GM23338 (cell line): ENCODE measurements around the gene FREY1. TPM values are rescaled to one million over a fixed set of nuclear protein-coding genes. Genes with fewer than 3 reads are reported as not detected.
A peak's percentile ranks its signal among the peaks of the same experiment; 100 is the strongest.

ENCODE experiments used
- ATAC-seq: fragments of 200-7000 bp; cut with Tn5 transposase; 3 replicates; pipeline ENCODE4 v1.9.1; 2020
- DNase-seq: peaks from one replicate; pipeline ENCODE4 v3.0.0-alpha.2; 2015; ENCODE audit warnings: low spot score
- H2AFZ ChIP-seq: fragments of 200-600 bp; sonication (generic); 2 replicates; pipeline ENCODE4 v1.8.0; 2016; ENCODE audit warnings: antibody characterized with exemption, mild to moderate bottlenecking, moderate library complexity
- H3F3A ChIP-seq: fragments of 200-600 bp; sonication (generic); replicated peaks from 2 replicates; pipeline ENCODE4 v1.8.0; 2017; ENCODE audit warnings: antibody characterized with exemption, mixed run types, low read depth
- H3K27ac ChIP-seq: fragments of 200-600 bp; sonication (generic); 2 replicates; pipeline ENCODE4 v1.6.1; 2016; ENCODE audit warnings: low read depth
- H3K27me3 ChIP-seq: fragments of 200-600 bp; sonication (generic); 2 replicates; pipeline ENCODE4 v1.8.0; 2016; ENCODE audit warnings: mild to moderate bottlenecking, mixed run types, moderate library complexity; ENCODE audit not compliant: insufficient read depth
- H3K36me3 ChIP-seq: fragments of 200-600 bp; sonication (generic); 2 replicates; pipeline ENCODE4 v1.8.0; 2016; ENCODE audit warnings: mild to moderate bottlenecking; ENCODE audit not compliant: insufficient read depth
- H3K4me1 ChIP-seq: fragments of 200-600 bp; sonication (generic); 2 replicates; pipeline ENCODE4 v1.8.0; 2016; ENCODE audit warnings: mild to moderate bottlenecking, moderate library complexity; ENCODE audit not compliant: insufficient read depth
- H3K4me2 ChIP-seq: fragments of 200-600 bp; sonication (generic); 2 replicates; pipeline ENCODE4 v1.7.1; 2017; ENCODE audit warnings: mixed run types
- H3K4me3 ChIP-seq: fragments of 200-600 bp; sonication (generic); 2 replicates; pipeline ENCODE4 v1.6.1; 2016; ENCODE audit warnings: mixed run types
- H3K79me2 ChIP-seq: fragments of 200-600 bp; sonication (generic); replicated peaks from 2 replicates; pipeline ENCODE4 v1.8.0; 2017; ENCODE audit warnings: mild to moderate bottlenecking; ENCODE audit not compliant: insufficient read depth
- H3K9me2 ChIP-seq: fragments of 200-600 bp; sonication (generic); 2 replicates; pipeline ENCODE4 v1.8.0; 2017; ENCODE audit not compliant: insufficient read depth
- H4K20me1 ChIP-seq: fragments of 200-600 bp; sonication (generic); replicated peaks from 2 replicates; pipeline ENCODE4 v1.8.0; 2017; ENCODE audit warnings: mild to moderate bottlenecking; ENCODE audit not compliant: insufficient read depth
- H3K27ac Mint-ChIP-seq: 2 replicates; pipeline ENCODE4 v1.8.0; 2020; ENCODE audit warnings: inconsistent platforms, mild to moderate bottlenecking, moderate library complexity, mixed read lengths
- H3K27me3 Mint-ChIP-seq: 3 replicates; pipeline ENCODE4 v1.8.0; 2022; ENCODE audit warnings: low read depth, mild to moderate bottlenecking, moderate library complexity, mixed read lengths, inconsistent platforms; ENCODE audit not compliant: insufficient read depth, poor library complexity
- H3K36me3 Mint-ChIP-seq: 3 replicates; pipeline ENCODE4 v1.8.0; 2021; ENCODE audit warnings: low read depth, mild to moderate bottlenecking, inconsistent platforms, moderate library complexity, mixed read lengths
- H3K4me1 Mint-ChIP-seq: 3 replicates; pipeline ENCODE4 v1.8.0; 2020; ENCODE audit warnings: mild to moderate bottlenecking, inconsistent platforms, mixed read lengths
- H3K4me3 Mint-ChIP-seq: 3 replicates; pipeline ENCODE4 v1.8.0; 2021; ENCODE audit warnings: moderate library complexity, mild to moderate bottlenecking, inconsistent platforms, mixed read lengths
- H3K9me3 Mint-ChIP-seq: 3 replicates; pipeline ENCODE4 v1.8.0; 2020; ENCODE audit warnings: moderate library complexity, mild to moderate bottlenecking, inconsistent platforms, mixed read lengths
- CTCF ChIP-seq, 2 experiments: fragments of 200-600 bp in 1 of 2; sonication (generic) in 1 of 2; conservative IDR thresholded peaks; 2 replicates each; pipeline versions ENCODE4 v1.5.1 to v1.6.1; 2016 to 2017; ENCODE audit warnings: antibody characterized with exemption in 2 of 2, low read depth in 2 of 2, mild to moderate bottlenecking in 2 of 2, moderate library complexity in 1 of 2
- ETS1 ChIP-seq: IDR thresholded peaks from 2 replicates; pipeline ENCODE4 v1.6.1; 2016; ENCODE audit warnings: antibody characterized with exemption
- EZH2 ChIP-seq: fragments of 200-600 bp; sonication (generic); IDR thresholded peaks from one replicate; pipeline ENCODE4 v1.8.0; 2017; ENCODE audit warnings: antibody characterized with exemption, mild to moderate bottlenecking, low read depth; ENCODE audit not compliant: unreplicated experiment
- EZH2phosphoT487 ChIP-seq: fragments of 200-600 bp; sonication (generic); IDR thresholded peaks from one replicate; pipeline ENCODE4 v1.8.1; 2018; ENCODE audit warnings: antibody characterized with exemption; ENCODE audit not compliant: unreplicated experiment
- JUNB ChIP-seq: IDR thresholded peaks from one replicate; pipeline ENCODE4 v1.6.1; 2016; ENCODE audit warnings: antibody characterized with exemption; ENCODE audit not compliant: unreplicated experiment
- NANOG ChIP-seq: IDR thresholded peaks from 2 replicates; pipeline ENCODE4 v1.6.1; 2016; ENCODE audit warnings: antibody characterized with exemption, borderline replicate concordance
- POLR2AphosphoS5 ChIP-seq: IDR thresholded peaks from 2 replicates; pipeline ENCODE4 v1.6.1; 2016; ENCODE audit warnings: antibody characterized with exemption, low read depth
- STAT1 ChIP-seq: IDR thresholded peaks from one replicate; pipeline ENCODE4 v1.6.1; 2016; ENCODE audit warnings: antibody characterized with exemption; ENCODE audit not compliant: unreplicated experiment
- ZNF114 ChIP-seq: fragments of 250-450 bp; sonication (Bioruptor Pico); IDR thresholded peaks from 2 replicates; pipeline ENCODE4 v1.5.0; 2020; ENCODE audit warnings: mild to moderate bottlenecking, moderate library complexity
- ZNF331 ChIP-seq: fragments of 250-450 bp; sonication (Bioruptor Pico); IDR thresholded peaks from 2 replicates; pipeline ENCODE4 v1.5.0; 2020; ENCODE audit warnings: low read depth, mild to moderate bottlenecking, moderate library complexity
- polyA plus RNA-seq: library from polyadenylated mRNA; unstranded; fragments of >200 nt; fragmentation: Nextera tagmentation; extraction: Ambion mirVana; gene quantifications from 2 replicates; pipeline ENCODE4 v1.2.1, GENCODE V29; 2016
- total RNA-seq: library from RNA; depleted of rRNA; stranded (reverse); fragments of >200 nt; shearing (Covaris generic); gene quantifications from 2 replicates; pipeline ENCODE4 v1.2.3, GENCODE V29; 2014
- TF ChIP-seq, protein P1 (sequence below): fragments of 250-450 bp; sonication (Bioruptor Pico); IDR thresholded peaks from 2 replicates; pipeline ENCODE4 v1.5.0; 2020; ENCODE audit warnings: mild to moderate bottlenecking, moderate library complexity

Gene FREY1
- total and polyA plus RNA-seq, 2 experiments from 2014 or later = 1.1 TPM; not detected in 1

DNA sequence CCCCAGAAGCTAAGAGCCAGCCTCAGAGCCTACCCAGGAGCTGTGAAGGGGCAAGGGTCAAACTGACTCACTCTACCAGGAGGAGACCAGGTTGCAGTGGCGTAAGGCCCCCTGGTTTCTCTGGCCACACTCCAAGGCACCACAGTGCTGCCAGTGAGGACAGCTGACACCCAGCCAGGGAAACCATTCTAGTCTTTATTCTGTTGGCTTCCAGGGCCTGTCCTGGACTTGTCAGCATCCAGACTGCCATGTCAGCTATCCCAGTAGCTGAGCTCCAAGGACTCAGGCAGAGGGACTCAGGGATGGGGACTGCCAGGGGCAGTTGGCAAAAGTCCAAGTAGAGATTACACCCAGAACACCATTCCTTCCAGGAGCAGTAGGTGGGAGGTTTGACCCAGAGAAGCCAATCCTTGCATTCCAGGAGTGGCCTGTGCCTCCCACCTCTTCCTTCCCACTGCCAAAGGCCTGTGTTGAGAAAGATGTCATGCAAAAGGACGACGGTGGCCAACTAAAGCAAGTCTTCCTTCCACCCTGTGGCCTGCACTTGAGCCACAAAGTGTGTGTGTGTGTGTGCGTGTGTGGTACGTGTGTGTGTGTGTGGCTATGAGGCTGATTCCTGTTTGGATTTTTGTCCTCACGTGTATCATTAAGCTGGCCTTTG lies 25.2 kb downstream of the FREY1 start (continued):
- TF ChIP-seq, protein P1, sequence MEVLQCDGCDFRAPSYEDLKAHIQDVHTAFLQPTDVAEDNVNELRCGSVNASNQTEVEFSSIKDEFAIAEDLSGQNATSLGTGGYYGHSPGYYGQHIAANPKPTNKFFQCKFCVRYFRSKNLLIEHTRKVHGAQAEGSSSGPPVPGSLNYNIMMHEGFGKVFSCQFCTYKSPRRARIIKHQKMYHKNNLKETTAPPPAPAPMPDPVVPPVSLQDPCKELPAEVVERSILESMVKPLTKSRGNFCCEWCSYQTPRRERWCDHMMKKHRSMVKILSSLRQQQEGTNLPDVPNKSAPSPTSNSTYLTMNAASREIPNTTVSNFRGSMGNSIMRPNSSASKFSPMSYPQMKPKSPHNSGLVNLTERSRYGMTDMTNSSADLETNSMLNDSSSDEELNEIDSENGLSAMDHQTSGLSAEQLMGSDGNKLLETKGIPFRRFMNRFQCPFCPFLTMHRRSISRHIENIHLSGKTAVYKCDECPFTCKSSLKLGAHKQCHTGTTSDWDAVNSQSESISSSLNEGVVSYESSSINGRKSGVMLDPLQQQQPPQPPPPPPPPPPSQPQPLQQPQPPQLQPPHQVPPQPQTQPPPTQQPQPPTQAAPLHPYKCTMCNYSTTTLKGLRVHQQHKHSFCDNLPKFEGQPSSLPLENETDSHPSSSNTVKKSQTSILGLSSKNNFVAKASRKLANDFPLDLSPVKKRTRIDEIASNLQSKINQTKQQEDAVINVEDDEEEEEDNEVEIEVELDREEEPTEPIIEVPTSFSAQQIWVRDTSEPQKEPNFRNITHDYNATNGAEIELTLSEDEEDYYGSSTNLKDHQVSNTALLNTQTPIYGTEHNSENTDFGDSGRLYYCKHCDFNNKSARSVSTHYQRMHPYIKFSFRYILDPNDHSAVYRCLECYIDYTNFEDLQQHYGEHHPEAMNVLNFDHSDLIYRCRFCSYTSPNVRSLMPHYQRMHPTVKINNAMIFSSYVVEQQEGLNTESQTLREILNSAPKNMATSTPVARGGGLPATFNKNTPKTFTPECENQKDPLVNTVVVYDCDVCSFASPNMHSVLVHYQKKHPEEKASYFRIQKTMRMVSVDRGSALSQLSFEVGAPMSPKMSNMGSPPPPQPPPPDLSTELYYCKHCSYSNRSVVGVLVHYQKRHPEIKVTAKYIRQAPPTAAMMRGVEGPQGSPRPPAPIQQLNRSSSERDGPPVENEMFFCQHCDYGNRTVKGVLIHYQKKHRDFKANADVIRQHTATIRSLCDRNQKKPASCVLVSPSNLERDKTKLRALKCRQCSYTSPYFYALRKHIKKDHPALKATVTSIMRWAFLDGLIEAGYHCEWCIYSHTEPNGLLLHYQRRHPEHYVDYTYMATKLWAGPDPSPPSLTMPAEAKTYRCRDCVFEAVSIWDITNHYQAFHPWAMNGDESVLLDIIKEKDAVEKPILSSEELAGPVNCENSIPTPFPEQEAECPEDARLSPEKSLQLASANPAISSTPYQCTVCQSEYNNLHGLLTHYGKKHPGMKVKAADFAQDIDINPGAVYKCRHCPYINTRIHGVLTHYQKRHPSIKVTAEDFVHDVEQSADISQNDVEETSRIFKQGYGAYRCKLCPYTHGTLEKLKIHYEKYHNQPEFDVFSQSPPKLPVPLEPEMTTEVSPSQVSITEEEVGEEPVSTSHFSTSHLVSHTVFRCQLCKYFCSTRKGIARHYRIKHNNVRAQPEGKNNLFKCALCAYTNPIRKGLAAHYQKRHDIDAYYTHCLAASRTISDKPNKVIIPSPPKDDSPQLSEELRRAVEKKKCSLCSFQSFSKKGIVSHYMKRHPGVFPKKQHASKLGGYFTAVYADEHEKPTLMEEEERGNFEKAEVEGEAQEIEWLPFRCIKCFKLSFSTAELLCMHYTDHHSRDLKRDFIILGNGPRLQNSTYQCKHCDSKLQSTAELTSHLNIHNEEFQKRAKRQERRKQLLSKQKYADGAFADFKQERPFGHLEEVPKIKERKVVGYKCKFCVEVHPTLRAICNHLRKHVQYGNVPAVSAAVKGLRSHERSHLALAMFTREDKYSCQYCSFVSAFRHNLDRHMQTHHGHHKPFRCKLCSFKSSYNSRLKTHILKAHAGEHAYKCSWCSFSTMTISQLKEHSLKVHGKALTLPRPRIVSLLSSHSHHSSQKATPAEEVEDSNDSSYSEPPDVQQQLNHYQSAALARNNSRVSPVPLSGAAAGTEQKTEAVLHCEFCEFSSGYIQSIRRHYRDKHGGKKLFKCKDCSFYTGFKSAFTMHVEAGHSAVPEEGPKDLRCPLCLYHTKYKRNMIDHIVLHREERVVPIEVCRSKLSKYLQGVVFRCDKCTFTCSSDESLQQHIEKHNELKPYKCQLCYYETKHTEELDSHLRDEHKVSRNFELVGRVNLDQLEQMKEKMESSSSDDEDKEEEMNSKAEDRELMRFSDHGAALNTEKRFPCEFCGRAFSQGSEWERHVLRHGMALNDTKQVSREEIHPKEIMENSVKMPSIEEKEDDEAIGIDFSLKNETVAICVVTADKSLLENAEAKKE = no peak
- TF ChIP-seq ZNF331 (CRISPR knock-in tag) = no peak
- no peak for TF ChIP-seq POLR2AphosphoS5
- no peak for TF ChIP-seq STAT1

- peak overlapping the region; percentile 5; the same call in 1 of the 2 replicates for H3K27ac Mint-ChIP-seq
- TF ChIP-seq EZH2phosphoT487 (no peak), NANOG (no peak), JUNB (no peak), ETS1 (no peak), ZNF331 (CRISPR knock-in tag) (no peak), STAT1 (no peak), POLR2AphosphoS5 (no peak), CTCF (conservative IDR thresholded peaks at IDR 0.05; ENCODE audit: low read depth in 2 of 2) (no peak), ZNF114 (CRISPR knock-in tag) (no peak), EZH2 (no peak)
Measured at GRCh38 chr11:45880772-45881570, 26.1 kb downstream of the FREY1 start.

More at GRCh38 chr11:45880772-45881570, 26.1 kb downstream of the FREY1 start:
- Histone ChIP-seq H3K36me3 (no peaks in the 10 kb centered on the region), H4K20me1 (no peaks in the 10 kb centered on the region), H3K27ac (no peak overlapping the region), H3K79me2 (no peaks in the 10 kb centered on the region), H3K4me2 (no peak overlapping the region), H3K4me3 (no peak overlapping the region), H3K27me3 (no peaks in the 10 kb centered on the region), H3F3A (no peaks in the 10 kb centered on the region), H3K4me1 (peaks cover 12% of the 10 kb centered on the region), H3K9me2 (no peaks in the 10 kb centered on the region), H2AFZ (no peak overlapping the region)
- Mint-ChIP-seq H3K27me3 (peaks cover 4% of the 10 kb centered on the region), H3K36me3 (no peaks in the 10 kb centered on the region; the same call in 2 of the 3 replicates), H3K4me1 (peaks cover 14% of the 10 kb centered on the region), H3K9me3 (no peaks in the 10 kb centered on the region), H3K4me3 (no peak overlapping the region)
- ATAC-seq (no peak), DNase-seq (no peak)
